Measurements from ENCODE around the gene RIPOR1.

RIPOR1 gene

GRCh38 chr16:67516296-67517154 is 12.1 kb upstream of the RIPOR1 start:
- H3K9ac ChIP-seq (ENCODE audit: low read length): no peak overlapping the region
- H3K9me3 ChIP-seq (ENCODE audit: insufficient read depth, low read length): no peaks in the 10 kb centered on the region
- H3K4me2 ChIP-seq (ENCODE audit: low read depth, low read length, poor library complexity, severe bottlenecking): no peak overlapping the region
- no peak overlapping the region for H2AFZ ChIP-seq (ENCODE audit: low read depth, low read length, severe bottlenecking)
- no peaks in the 10 kb centered on the region for H3K79me2 ChIP-seq (ENCODE audit: insufficient read depth, low read length)
- TF ChIP-seq EZH2phosphoT487 (conservative IDR thresholded peaks at IDR 0.05; ENCODE audit: low read length): no peak
- no peak for TF ChIP-seq CTCF (IDR thresholded peaks at IDR 0.05; ENCODE audit: insufficient read depth, low read length, poor library complexity, severe bottlenecking)
- no peaks in the 10 kb centered on the region for H3K27me3 ChIP-seq (ENCODE audit: low read length)
- no peak overlapping the region for H3K4me3 ChIP-seq (ENCODE audit: insufficient read depth, low read length, poor library complexity, severe bottlenecking)
- no peaks in the 10 kb centered on the region for H3K9me2 ChIP-seq (replicated peaks; ENCODE audit: insufficient read depth, low read length)
- no peaks in the 10 kb centered on the region for H4K20me1 ChIP-seq (ENCODE audit: low read depth, low read length)
- H3F3A ChIP-seq (ENCODE audit: insufficient read depth): no peaks in the 10 kb centered on the region
- H3K36me3 ChIP-seq (ENCODE audit: low read length): no peaks in the 10 kb centered on the region
- H3K27ac ChIP-seq (ENCODE audit: low read depth, low read length): no peak overlapping the region

- Histone ChIP-seq H3K9me3 (ENCODE audit: insufficient read depth, low read length) (no peaks in the 10 kb centered on the region), H3F3A (ENCODE audit: insufficient read depth) (no peaks in the 10 kb centered on the region), H3K9me2 (replicated peaks; ENCODE audit: insufficient read depth, low read length) (no peaks in the 10 kb centered on the region), H2AFZ (ENCODE audit: low read depth, low read length, severe bottlenecking) (no peak overlapping the region), H3K27me3 (ENCODE audit: low read length) (no peaks in the 10 kb centered on the region), H4K20me1 (ENCODE audit: low read depth, low read length) (no peaks in the 10 kb centered on the region), H3K27ac (ENCODE audit: low read depth, low read length) (no peak overlapping the region), H3K36me3 (ENCODE audit: low read length) (no peaks in the 10 kb centered on the region), H3K4me3 (ENCODE audit: insufficient read depth, low read length, poor library complexity, severe bottlenecking) (no peak overlapping the region), H3K9ac (ENCODE audit: low read length) (no peak overlapping the region), H3K4me2 (ENCODE audit: low read depth, low read length, poor library complexity, severe bottlenecking) (no peak overlapping the region), H3K79me2 (ENCODE audit: insufficient read depth, low read length) (no peaks in the 10 kb centered on the region)
- TF ChIP-seq CTCF (IDR thresholded peaks at IDR 0.05; ENCODE audit: insufficient read depth, low read length, poor library complexity, severe bottlenecking) (no peak), EZH2phosphoT487 (conservative IDR thresholded peaks at IDR 0.05; ENCODE audit: low read length) (no peak)
These were observed 11.5 kb upstream of the RIPOR1 start for GRCh38 chr16:67517155-67517445.

- Histone ChIP-seq H3K9me3 (ENCODE audit: insufficient read depth, low read length) (no peaks in the 10 kb centered on the region), H3K9ac (ENCODE audit: low read length) (no peak overlapping the region; the same call in 1 of the 2 replicates), H3K79me2 (ENCODE audit: insufficient read depth, low read length) (no peaks in the 10 kb centered on the region), H3F3A (ENCODE audit: insufficient read depth) (no peaks in the 10 kb centered on the region), H3K9me2 (replicated peaks; ENCODE audit: insufficient read depth, low read length) (no peaks in the 10 kb centered on the region), H3K27ac (ENCODE audit: low read depth, low read length) (no peak overlapping the region), H2AFZ (ENCODE audit: low read depth, low read length, severe bottlenecking) (no peak overlapping the region), H3K4me2 (ENCODE audit: low read depth, low read length, poor library complexity, severe bottlenecking) (peak overlapping the region; percentile 21), H3K27me3 (ENCODE audit: low read length) (no peaks in the 10 kb centered on the region), H3K36me3 (ENCODE audit: low read length) (no peaks in the 10 kb centered on the region), H4K20me1 (ENCODE audit: low read depth, low read length) (no peaks in the 10 kb centered on the region), H3K4me3 (ENCODE audit: insufficient read depth, low read length, poor library complexity, severe bottlenecking) (no peak overlapping the region)
- TF ChIP-seq CTCF (IDR thresholded peaks at IDR 0.05; ENCODE audit: insufficient read depth, low read length, poor library complexity, severe bottlenecking) (no peak), EZH2phosphoT487 (conservative IDR thresholded peaks at IDR 0.05; ENCODE audit: low read length) (no peak)
These were observed 10.8 kb upstream of the RIPOR1 start for GRCh38 chr16:67517661-67518423.

All from SU-DHL-6 (cell line).